Putamen (tissue), 1 donor: Measurements from ENCODE around the gene CCR5AS.
"Not testable (repeated sequence)": the region's sequence is repeated elsewhere in the genome, so short reads cannot be mapped to it uniquely, and the experiment has no call there.

ENCODE experiments used
- DNase-seq: peaks from one replicate; pipeline ENCODE4 v3.0.0-alpha.2; 2016; ENCODE audit warnings: low spot score

Gene CCR5AS

GRCh38 chr3:46354478-46354877 is 52.4 kb downstream of the CCR5AS start:
- DNase-seq, result no peak

GRCh38 chr3:46353647-46354410 is 53.0 kb downstream of the CCR5AS start, which contains the start of gene CCR2:
Gene CCR2 (plus strand): TSS chr3:46354111. CDS start chr3:46357528, 3,417 bp downstream.
- no peak for DNase-seq

GRCh38 chr3:46353090-46353489 is 53.8 kb downstream of the CCR5AS start:
- no peak for DNase-seq

DNA sequence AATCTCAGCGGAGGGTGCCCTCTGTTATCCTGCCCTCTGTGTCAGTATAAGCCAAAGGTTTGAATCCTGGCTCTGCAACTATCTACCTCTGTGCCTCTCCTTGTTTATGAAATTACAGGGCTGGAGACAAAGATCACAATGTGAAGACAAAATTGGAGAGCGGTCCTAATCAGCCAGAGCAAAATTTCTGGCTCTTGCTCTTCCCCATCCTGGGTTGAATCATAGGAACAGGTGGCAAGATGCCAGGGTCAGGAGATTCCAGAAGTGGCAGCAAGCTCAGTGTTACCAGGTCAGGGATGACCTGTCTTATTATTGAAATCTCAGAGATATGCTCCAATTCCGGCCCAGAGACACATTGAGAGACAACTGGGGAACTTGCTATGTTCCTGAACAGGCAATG is 55.2 kb downstream of the CCR5AS start:
- no peak for DNase-seq

DNA sequence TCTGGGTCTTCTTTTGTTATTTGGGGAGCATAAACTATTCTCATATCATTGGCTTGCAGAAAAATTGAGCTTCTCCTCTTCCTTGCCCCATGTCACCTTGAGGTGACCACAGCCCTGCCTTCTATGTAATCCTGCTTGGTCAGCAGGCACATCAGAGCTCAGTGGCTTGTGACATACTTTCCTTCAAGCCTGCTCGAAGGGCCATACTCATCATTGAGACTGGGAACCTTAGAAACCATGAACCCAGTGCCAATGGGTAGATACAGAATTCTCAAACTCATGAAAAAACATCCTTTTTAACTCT is 56.7 kb downstream of the CCR5AS start:
- no peak for DNase-seq

GRCh38 chr3:46349484-46350261 is 57.2 kb downstream of the CCR5AS start:
- no peak for DNase-seq

GRCh38 chr3:46348823-46349482 is 57.9 kb downstream of the CCR5AS start:
- no peak for DNase-seq

DNA sequence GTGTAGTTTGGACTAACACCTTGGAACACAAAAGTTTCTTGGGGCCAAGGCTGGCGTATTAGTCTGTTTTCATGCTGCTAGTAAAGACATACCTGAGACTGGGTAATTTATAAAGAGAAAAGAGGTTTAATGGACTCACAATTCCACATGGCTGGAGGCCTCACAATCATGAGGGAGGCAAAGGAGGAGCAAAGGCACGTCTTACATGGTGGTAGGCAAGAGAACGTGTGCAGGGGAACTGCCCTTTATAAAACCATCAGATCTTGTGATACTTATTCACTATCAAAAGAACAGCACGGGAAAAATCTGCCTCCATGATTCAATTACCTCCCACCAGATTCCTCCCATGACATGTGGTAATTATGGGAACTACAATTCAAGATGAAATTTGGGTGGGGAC is 62.4 kb downstream of the CCR5AS start:
- DNase-seq, result no peak

DNA sequence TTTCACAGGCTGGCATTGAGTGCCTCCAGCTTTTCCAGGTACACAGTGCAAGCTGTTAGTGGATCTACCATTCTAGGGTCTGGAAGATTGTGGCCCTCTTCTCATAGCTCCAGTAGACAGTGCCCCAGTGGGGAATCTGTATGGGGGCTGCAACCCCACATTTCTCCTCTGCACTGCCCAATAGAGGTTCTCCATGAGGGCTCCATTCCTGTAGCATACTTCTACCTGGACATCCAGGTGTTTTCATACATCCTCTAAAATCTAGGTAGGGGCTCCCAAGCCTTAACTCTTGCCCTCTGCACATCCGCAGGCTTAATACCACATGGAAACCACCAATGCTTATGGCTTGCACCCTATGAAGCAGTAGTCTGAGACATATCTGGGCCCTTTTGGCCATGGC is 68.0 kb downstream of the CCR5AS start:
- DNase-seq, result no peak

- no peak for DNase-seq
Measured at GRCh38 chr3:46337911-46338310, 69.0 kb downstream of the CCR5AS start.

GRCh38 chr3:46335541-46335940 is 71.3 kb downstream of the CCR5AS start:
- no peak for DNase-seq

DNA sequence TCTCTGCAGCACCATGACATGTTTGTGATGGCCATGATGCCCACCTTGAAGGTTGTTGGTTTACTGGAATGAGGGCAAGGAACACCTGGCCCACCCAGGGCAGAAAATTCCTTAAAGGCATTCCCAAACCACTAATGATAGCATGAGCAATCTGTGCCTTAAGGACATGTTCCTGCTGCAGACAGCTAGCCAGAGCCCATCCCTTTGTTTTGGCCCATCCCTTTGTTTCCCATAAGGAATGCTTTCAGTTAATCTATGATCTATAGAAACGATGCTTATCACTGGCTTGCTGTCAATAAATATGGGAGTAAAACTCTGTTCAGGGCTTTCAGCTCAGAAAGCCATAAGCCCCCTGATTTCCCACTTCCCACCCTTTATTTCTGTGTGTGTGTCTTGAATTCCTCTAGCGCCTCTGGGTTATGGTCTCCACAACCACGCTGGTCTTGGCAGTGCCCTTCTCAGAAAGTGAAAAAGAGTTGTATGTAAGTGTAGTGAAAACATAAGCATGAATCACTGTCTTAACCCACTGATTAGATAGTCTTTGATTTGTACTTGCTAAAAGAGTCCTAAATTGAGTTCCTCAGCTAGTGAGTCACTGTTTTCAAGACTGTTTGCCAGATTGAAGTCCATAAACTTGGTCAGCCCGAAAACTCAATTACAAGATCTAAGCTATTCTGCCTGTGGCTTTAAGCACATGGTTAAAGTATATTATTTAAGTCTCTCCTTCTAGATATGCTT is 72.0 kb downstream of the CCR5AS start:
- DNase-seq, result no peak

- DNase-seq, result not testable (repeated sequence)
Measured at GRCh38 chr3:46330676-46331075, 76.2 kb downstream of the CCR5AS start.

GRCh38 chr3:46325645-46326300 is 81.1 kb downstream of the CCR5AS start:
- DNase-seq, result no peak

- DNase-seq, result no peak
Measured at GRCh38 chr3:46324036-46324435, 82.8 kb downstream of the CCR5AS start.

GRCh38 chr3:46321461-46322104 is 85.3 kb downstream of the CCR5AS start:
- peak; percentile 14 for DNase-seq

- DNase-seq, result no peak
Measured at GRCh38 chr3:46318207-46318927, 88.5 kb downstream of the CCR5AS start.

- no peak for DNase-seq
Measured at GRCh38 chr3:46316206-46316605, 90.7 kb downstream of the CCR5AS start.

GRCh38 chr3:46314517-46314916 is 92.3 kb downstream of the CCR5AS start:
- no peak for DNase-seq
